HL-60 (cell line): ENCODE data around the gene ATE1.

Experiments
- DNase-seq, 2 experiments: peaks; one replicate each; pipeline ENCODE4 v3.0.0-alpha.2; 2010 to 2020; ENCODE audit warnings: low read depth in 1 of 2, low spot score in 1 of 2
- H3K27ac ChIP-seq: fragments of 250-450 bp; sonication (Bioruptor Pico); replicated peaks from 2 replicates; pipeline ENCODE4 v1.5.1; 2020; ENCODE audit warnings: mild to moderate bottlenecking, moderate library complexity
- H3K27me3 ChIP-seq: fragments of 250-450 bp; sonication (Bioruptor Pico); 2 replicates; pipeline ENCODE4 v1.5.1; 2021; ENCODE audit warnings: mild to moderate bottlenecking, moderate library complexity; ENCODE audit not compliant: insufficient read depth, poor library complexity, severe bottlenecking
- H3K4me3 ChIP-seq: replicated peaks from 2 replicates; pipeline ENCODE4 v1.5.1; 2011; ENCODE audit warnings: mild to moderate bottlenecking, control low read depth, low read length; ENCODE audit not compliant: insufficient read depth
- GABPA ChIP-seq: IDR thresholded peaks from 2 replicates; pipeline ENCODE4 v1.6.1; 2012; ENCODE audit warnings: low read depth
- POLR2AphosphoS5 ChIP-seq: IDR thresholded peaks from 2 replicates; pipeline ENCODE4 v1.6.1; 2012; ENCODE audit warnings: low read depth
- SPI1 ChIP-seq: IDR thresholded peaks from 2 replicates; pipeline ENCODE4 v1.6.1; 2012; ENCODE audit warnings: low read depth, mild to moderate bottlenecking, borderline replicate concordance
- TF ChIP-seq, protein P1 (sequence below): IDR thresholded peaks from one replicate; pipeline ENCODE4 v1.5.1; 2011; ENCODE audit warnings: low read length, control low read depth, inconsistent platforms; ENCODE audit not compliant: insufficient read depth
- TF ChIP-seq, protein P2 (sequence below): IDR thresholded peaks from 2 replicates; pipeline ENCODE4 v1.6.1; 2012; ENCODE audit warnings: low read depth; ENCODE audit not compliant: insufficient replicate concordance

Gene ATE1

DNA sequence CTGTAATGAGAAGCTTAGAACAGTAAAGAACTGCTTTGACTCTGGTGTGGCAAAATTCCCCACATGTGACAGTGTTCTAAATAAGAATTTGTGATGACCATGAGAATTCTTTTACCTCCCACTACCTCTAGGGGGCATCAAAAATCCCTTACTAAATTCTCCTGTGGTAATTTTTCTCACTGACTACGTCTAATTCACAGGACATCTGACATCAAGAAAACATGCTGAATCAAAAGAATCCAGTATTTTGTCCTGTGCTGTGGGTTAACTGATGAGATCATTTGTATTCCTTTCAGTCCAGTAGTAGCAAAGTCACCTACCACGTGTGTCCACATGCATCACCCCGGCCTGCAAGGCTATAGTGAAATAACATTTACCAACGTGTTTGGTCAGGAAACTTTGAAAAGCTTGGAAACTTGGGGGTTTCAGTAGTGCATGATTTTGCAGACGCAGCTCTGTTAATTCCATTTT is 103.8 kb downstream of the ATE1 start:
- peak; percentile 12 to 22 for DNase-seq
- Histone ChIP-seq H3K4me3 (no peak overlapping the region), H3K27me3 (no peaks in the 10 kb centered on the region), H3K27ac (no peak overlapping the region)
- TF ChIP-seq GABPA, result no peak
- TF ChIP-seq, protein P1, sequence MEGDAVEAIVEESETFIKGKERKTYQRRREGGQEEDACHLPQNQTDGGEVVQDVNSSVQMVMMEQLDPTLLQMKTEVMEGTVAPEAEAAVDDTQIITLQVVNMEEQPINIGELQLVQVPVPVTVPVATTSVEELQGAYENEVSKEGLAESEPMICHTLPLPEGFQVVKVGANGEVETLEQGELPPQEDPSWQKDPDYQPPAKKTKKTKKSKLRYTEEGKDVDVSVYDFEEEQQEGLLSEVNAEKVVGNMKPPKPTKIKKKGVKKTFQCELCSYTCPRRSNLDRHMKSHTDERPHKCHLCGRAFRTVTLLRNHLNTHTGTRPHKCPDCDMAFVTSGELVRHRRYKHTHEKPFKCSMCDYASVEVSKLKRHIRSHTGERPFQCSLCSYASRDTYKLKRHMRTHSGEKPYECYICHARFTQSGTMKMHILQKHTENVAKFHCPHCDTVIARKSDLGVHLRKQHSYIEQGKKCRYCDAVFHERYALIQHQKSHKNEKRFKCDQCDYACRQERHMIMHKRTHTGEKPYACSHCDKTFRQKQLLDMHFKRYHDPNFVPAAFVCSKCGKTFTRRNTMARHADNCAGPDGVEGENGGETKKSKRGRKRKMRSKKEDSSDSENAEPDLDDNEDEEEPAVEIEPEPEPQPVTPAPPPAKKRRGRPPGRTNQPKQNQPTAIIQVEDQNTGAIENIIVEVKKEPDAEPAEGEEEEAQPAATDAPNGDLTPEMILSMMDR, result peak; percentile 30

DNA sequence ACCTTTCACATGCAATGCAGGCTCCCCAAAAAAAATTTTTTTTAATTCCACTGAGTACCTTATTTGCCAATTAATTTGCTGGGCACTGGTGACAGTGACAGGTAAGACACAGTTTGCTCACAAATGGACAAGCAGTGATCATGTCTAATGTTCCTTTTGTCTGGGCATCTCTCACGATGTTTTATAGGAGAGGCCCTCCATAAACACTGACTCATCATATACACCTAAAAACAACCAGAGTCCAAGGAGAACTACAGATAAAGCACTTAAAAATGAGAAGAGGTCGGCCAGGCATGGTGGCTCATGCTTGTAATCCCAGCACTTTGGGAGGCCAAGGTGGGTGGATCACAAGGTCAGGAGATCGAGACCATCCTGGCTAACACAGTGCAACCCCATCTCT is 105.1 kb downstream of the ATE1 start:
- DNase-seq, result no peak
- Histone ChIP-seq H3K27ac (no peak overlapping the region), H3K27me3 (no peaks in the 10 kb centered on the region), H3K4me3 (no peak overlapping the region)
- TF ChIP-seq, protein P1, result no peak
- TF ChIP-seq POLR2AphosphoS5 (no peak), GABPA (no peak)
- TF ChIP-seq, protein P2, sequence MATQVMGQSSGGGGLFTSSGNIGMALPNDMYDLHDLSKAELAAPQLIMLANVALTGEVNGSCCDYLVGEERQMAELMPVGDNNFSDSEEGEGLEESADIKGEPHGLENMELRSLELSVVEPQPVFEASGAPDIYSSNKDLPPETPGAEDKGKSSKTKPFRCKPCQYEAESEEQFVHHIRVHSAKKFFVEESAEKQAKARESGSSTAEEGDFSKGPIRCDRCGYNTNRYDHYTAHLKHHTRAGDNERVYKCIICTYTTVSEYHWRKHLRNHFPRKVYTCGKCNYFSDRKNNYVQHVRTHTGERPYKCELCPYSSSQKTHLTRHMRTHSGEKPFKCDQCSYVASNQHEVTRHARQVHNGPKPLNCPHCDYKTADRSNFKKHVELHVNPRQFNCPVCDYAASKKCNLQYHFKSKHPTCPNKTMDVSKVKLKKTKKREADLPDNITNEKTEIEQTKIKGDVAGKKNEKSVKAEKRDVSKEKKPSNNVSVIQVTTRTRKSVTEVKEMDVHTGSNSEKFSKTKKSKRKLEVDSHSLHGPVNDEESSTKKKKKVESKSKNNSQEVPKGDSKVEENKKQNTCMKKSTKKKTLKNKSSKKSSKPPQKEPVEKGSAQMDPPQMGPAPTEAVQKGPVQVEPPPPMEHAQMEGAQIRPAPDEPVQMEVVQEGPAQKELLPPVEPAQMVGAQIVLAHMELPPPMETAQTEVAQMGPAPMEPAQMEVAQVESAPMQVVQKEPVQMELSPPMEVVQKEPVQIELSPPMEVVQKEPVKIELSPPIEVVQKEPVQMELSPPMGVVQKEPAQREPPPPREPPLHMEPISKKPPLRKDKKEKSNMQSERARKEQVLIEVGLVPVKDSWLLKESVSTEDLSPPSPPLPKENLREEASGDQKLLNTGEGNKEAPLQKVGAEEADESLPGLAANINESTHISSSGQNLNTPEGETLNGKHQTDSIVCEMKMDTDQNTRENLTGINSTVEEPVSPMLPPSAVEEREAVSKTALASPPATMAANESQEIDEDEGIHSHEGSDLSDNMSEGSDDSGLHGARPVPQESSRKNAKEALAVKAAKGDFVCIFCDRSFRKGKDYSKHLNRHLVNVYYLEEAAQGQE, result no peak

DNA sequence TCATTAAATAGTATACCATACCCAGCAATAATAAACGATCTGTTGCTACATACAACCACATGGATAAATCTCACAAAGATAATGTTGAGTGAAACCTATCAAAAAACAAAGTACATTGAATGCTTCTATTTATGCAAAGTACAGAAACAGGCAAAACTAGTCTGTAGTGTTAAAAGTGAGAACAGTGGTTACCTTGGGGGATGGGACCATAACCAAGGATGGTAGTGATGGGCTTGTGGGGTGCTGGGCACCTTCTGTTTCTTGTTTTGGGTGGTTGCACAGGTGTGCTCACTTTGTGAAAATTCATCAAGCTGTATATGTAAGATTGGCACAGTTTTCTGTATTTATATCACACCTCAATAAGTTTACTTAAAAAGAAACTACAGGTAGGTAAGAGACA is 105.7 kb downstream of the ATE1 start:
- TF ChIP-seq, protein P2, result no peak
- no peak overlapping the region for H3K4me3 ChIP-seq
- H3K27ac ChIP-seq, result no peak overlapping the region
- no peaks in the 10 kb centered on the region for H3K27me3 ChIP-seq
- DNase-seq, result no peak

DNA sequence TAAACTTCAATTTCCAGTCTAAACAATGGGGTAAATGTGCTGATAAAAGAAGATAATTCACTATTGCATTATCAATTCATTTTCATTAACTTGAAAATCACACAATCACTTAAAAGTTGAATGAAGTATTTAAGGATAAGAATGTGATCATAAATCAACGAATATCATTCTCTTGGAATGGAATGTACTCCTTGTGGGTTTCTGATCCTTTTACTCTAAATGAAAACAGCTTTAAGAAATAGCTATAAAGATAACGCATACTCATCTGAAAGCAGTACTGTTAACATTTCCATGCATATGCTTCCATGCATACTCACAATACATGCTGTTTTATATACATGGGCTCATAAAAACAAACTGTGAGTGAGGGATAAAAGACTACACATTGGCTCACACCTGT is 108.8 kb downstream of the ATE1 start:
- Histone ChIP-seq H3K27ac (no peak overlapping the region), H3K27me3 (no peaks in the 10 kb centered on the region), H3K4me3 (no peak overlapping the region)
- DNase-seq, result no peak
- TF ChIP-seq SPI1 (no peak), GABPA (no peak), POLR2AphosphoS5 (no peak)
- TF ChIP-seq, protein P2, result no peak
- TF ChIP-seq, protein P1, result no peak
